NCI-H526 (cell line): ENCODE results near the gene MAP3K6.

ENCODE experiments used
- DNase-seq, 2 experiments: peaks; one replicate each; lab custom pipeline; 2025; lab: John Stamatoyannopoulos, UW

The MAP3K6 gene

GRCh38 chr1:27372808-27373690 lies 6.3 kb upstream of the MAP3K6 start:
- no peak for DNase-seq

- no peak for DNase-seq
Measured at GRCh38 chr1:27372022-27372807, 5.5 kb upstream of the MAP3K6 start.

DNA sequence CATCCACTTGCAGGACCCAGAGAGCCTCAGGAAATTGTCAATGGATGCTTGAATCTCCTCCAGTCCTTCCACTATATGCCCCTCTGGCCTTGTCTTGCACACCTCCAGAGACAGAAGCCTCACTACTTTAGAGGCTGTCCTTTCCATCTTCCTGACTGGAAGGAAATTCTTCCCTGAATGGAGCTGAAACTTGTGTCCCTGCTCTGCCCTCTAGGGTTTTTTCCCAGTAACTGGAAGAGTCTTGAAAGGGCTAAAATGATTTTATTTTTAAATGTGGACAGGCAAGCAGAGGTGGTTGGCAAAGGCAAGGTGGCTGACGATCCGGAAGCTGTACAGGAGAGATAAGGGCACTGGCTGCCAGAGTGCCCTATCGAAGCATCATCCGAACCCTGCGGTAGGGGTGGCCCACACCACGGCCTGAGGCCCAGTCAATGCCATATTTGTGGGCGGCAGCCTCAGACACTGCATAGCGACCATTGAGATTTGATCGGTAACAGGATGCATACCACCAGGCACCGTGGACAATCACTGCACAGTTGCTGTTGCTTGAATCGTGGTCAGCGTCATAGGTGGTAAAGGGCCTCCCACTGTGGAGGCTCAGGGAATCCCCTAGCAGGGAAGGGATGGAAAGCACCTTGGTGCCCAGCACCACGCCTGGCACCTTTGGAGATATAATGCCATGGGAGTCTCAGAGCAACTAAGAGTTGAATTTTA lies 2.3 kb upstream of the MAP3K6 start:
- no peak for DNase-seq

- no peak for DNase-seq
Measured at GRCh38 chr1:27367160-27367650, 444 bp upstream of the MAP3K6 start.

- peak; percentile 24 to 88 for DNase-seq
Measured at GRCh38 chr1:27366113-27366410, 699 bp downstream of the MAP3K6 start.

DNA sequence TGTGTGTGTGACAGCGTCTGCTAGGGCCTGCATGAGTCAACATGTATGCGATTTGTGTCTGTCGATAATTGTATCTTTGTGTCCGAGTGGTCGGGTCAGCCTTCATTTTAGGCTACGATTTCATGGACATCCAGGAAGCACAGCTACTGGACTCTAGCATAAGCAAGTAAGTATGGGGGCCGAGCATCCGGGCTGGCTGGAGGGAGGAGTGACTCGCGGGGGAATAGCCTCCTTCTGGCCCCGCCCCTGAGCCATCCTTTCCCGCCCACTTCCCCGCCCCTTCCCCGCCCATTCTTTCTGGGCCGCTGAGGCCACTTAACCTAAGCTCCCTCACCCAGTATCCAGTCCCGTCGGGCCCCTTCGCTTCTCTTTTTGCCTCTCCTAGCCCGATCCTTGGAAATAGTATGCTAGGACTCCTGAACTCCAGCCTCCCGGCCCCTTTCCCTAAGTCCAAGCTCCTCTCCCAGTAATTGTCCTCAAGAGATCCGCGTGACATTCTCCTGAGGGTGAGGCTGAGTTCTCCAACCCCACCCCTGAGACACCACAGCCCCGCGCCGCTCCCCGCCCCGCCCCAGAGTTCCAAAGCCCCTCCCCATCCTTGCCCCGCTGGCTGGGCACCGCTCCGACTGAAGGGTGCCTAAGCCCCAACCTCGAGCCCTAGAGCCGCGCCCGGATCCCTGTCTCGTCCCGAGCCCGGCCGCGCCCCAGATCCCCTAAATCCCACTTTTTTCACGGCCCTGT lies 1.2 kb downstream of the MAP3K6 start:
- peak; percentile 58 to 90 for DNase-seq

- no peak for DNase-seq
Measured at GRCh38 chr1:27364696-27365371, 1.9 kb downstream of the MAP3K6 start.

DNA sequence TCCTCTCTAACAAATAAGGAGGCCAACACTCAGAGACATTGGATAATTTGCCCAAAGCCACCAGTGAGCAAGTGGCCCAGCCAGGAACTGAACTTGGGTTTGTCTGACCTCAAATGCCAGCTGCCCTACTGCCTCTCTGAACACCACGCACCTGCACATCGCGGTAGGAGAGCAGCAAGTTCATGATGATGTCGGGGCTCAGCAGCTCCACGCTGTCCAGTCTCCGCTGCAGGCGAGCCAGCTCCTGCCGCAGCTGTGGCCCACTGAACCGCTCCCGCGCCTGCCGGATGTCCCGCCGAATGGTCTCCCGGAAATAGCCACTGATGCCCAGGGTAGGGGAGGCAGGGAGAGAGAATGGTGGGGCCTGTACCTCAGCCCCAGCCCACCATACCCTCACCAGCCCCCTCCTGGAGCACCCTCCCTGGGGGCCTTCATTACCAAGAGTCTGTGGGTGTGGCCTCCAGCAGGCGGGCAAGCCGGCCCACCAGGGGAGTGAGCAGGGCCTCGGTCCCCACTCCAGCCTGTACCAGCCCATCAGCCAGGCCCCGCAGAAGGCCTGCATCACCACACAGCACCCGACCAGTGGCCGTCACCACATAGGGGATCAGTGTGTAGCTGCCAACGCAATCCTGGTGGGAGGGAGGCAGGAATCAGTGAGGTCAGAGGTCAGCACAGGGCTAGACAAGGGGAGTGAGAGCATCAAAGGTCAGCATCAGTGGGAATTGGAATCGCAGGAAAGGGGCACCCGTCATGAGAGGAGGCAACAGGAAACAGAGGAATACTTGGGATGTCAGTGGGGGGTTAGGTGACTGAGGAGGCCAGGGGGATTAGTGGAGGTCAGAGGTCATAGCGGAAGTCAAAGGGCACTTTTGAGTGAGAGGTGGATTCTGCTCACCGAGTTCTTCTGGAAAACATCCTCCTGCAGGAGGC lies 2.7 kb downstream of the MAP3K6 start:
- no peak for DNase-seq

DNA sequence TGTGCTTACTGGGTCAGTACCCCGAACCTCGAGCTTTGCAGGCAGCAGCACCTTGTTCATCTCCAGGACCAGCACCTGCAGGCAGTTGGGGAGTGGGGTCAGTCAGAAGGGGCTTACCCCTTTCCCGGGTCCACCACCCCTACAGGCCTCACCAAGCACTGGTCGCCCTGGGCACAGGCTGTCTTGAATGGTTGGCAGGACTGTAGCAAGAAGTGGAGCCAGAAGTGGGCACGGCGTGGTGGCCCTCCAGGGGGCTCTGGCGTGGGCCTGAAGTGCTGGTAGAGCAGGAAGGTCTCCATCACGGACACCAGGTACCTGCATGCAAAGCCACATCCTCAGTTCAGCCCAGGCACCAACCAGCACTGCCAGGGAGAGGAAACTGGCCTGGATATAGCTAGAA lies 5.2 kb downstream of the MAP3K6 start:
- DNase-seq, result no peak

DNA sequence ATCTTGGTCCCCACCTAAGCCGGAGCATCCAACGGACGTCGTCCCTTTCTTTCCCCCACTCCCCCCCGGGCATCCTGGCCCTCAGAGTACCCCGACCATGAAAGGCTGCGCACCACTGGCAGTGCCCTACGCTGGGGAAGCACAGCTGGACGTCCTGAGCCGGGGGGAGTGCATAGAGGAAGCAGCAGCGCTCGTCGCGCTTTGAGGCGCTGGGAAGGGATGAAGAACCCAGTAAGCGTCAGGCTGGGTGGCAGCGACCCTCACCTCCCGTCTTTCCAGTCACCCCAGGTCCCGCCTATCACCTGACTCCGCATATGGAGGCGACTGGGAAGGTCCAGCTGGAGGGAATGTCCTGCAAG lies 5.7 kb downstream of the MAP3K6 start:
- DNase-seq, result no peak

DNA sequence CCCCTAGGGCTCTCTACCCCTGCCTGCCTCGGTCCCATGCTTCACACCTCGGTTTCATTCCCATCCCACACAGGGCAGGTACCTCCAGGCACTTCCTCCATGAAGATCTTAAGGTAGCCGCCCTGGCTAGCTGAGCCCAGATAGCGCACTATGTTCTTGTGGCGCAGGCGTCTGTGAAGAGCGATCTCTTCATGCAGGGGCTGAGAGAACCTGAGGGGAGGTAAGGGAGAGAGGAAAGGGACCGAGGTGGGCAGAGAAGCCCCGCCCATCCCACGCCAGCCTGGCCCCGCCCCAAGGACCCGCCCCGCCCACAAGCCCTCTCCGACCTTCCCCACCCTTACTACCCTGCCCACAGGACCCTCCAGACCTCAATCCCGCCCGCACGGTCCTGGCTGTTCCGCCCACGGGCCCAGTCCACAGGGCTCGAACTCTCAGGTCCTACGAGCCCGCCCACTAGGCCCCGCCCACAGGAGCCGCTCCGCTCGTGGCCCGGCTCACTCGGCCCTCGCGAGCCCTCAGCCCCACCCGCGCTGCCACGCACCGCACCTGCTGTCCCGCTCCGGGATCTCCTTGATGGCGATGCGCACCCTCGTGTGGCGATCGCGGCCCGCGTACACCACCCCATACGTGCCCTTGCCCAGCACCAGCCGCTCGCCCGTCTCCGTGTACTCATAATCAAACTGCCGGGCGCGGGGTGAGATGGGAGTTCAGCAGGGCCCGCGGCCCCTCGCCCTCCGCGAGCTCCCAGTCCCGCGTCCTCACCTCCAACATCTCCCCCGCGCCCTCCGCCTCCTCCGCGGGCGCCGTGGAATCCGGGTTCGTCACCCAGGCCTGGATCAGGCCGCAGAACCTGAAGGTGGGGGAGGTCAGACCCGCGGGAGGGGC lies 6.4 kb downstream of the MAP3K6 start:
- no peak for DNase-seq

DNA sequence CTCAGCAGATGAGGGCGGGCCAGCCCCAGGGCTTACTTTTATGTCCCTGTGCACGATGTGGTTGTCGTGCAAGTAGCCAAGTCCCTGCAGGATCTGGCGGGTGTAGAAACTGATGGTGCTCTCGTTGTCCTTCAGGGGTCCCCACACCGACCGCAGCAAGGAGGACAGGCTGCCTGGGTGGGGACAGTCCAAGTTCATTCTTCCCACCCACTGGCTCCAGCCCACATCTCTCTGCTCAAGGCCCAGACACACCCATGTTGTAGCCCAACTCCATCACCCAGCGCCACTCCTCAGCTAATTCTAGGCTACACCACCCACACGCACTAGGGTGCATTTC lies 7.0 kb downstream of the MAP3K6 start:
- DNase-seq, result no peak

DNA sequence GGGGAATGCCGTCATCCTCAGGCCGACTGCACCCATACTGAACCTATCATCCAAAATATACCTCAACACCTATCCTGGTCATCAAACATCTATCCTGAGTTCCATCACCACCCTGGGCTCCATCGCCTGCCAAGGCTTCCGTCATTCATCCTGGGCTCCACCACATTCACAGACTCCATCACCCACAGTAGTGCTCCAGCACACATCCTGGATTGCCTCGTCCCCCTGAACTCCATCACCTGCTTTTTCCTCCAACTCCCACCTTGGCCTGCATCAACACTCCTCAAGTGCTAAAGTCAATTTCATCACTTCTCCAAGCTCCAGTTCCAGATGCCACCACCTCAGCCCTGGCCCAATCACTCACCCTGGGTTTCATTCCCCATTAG lies 7.8 kb downstream of the MAP3K6 start:
- no peak for DNase-seq

- no peak for DNase-seq
Measured at GRCh38 chr1:27358038-27358927, 8.5 kb downstream of the MAP3K6 start.

DNA sequence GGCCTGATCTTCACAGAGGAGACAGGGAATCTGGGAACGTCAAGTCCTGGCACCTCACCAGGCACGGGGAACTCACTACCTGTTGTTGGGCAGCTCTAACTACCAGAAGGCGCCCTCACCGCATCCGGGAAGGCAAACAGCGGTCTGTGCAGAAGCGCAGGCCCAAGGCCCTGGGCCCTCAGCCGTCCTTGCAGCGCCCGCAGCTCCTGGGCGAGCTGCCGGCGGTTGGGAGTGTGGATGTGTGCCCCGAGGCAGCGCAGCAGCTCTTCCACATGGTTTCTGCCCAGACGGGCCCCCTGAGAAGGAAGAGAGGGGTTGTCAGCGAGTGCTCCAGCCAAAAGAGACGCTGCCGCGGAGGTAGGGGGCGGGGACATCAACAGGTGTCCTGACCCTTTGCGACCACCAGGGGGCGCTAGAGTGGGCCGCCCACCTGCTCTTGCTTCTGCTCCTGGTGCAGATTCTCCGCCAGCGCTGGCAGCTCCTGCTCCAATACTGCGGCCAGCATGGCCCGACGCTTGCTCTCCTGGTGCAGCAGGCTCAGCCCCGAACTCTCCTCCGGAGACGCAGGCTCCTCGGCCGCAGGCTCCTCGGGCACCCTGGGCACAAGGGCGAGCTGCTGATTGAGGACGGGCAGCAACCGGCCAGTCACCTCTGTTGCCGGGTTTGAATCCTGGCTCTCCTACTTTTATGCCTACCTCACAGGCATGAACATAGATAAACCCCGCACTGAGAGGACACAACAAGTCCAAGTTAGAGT lies 9.3 kb downstream of the MAP3K6 start:
- peak in 1 of 2 experiments; percentile 80 for DNase-seq

GRCh38 chr1:27356619-27357280 lies 10.0 kb downstream of the MAP3K6 start:
- no peak for DNase-seq

- no peak for DNase-seq
Measured at GRCh38 chr1:27356277-27356618, 10.5 kb downstream of the MAP3K6 start.
